Adipocyte (in vitro differentiated cells): ENCODE data around the gene TNN.

Source experiments
- DNase-seq: peaks from one replicate; pipeline ENCODE4 v3.0.0-alpha.2; 2015; ENCODE audit warnings: low read depth
- H3K27me3 ChIP-seq: replicated peaks from 2 replicates; pipeline ENCODE4 v1.7.0; 2013; ENCODE audit warnings: mild to moderate bottlenecking, low read length, moderate library complexity; ENCODE audit not compliant: control insufficient read depth, insufficient read depth
- H3K36me3 ChIP-seq: 2 replicates; pipeline ENCODE4 v1.7.0; 2013; ENCODE audit warnings: low read length, mild to moderate bottlenecking, moderate library complexity; ENCODE audit not compliant: control insufficient read depth, insufficient read depth, severe bottlenecking
- H3K4me1 ChIP-seq: 2 replicates; pipeline ENCODE4 v1.7.0; 2013; ENCODE audit warnings: mild to moderate bottlenecking, low read length, moderate library complexity; ENCODE audit not compliant: control insufficient read depth, insufficient read depth
- H3K4me3 ChIP-seq: 2 replicates; pipeline ENCODE4 v1.7.0; 2013; ENCODE audit warnings: mild to moderate bottlenecking, low read length, moderate library complexity
- H3K9ac ChIP-seq: 2 replicates; pipeline ENCODE4 v1.7.0; 2013; ENCODE audit warnings: mild to moderate bottlenecking, low read length, moderate library complexity
- H3K9me3 ChIP-seq: 2 replicates; pipeline ENCODE4 v1.7.0; 2013; ENCODE audit warnings: mild to moderate bottlenecking, low read length, moderate library complexity; ENCODE audit not compliant: control insufficient read depth

Gene TNN

GRCh38 chr1:175148068-175148467 lies 80.4 kb downstream of the TNN start:
- Histone ChIP-seq H3K9ac (no peak overlapping the region), H3K36me3 (no peaks in the 10 kb centered on the region), H3K4me1 (peaks cover 10% of the 10 kb centered on the region), H3K27me3 (peaks cover 12% of the 10 kb centered on the region), H3K4me3 (no peak overlapping the region), H3K9me3 (no peaks in the 10 kb centered on the region)
- DNase-seq = no peak

- no peak overlapping the region for H3K4me3 ChIP-seq
- no peaks in the 10 kb centered on the region for H3K36me3 ChIP-seq
- H3K4me1 ChIP-seq = peaks cover 15% of the 10 kb centered on the region
- peak; percentile 40 for DNase-seq
- peaks cover 17% of the 10 kb centered on the region for H3K27me3 ChIP-seq
- H3K9me3 ChIP-seq = no peaks in the 10 kb centered on the region
- H3K9ac ChIP-seq = no peak overlapping the region
These were observed 83.1 kb downstream of the TNN start for GRCh38 chr1:175150596-175151319.

- no peak overlapping the region for H3K9ac ChIP-seq
- peak; percentile 76 for DNase-seq
- no peaks in the 10 kb centered on the region for H3K9me3 ChIP-seq
- peaks cover 17% of the 10 kb centered on the region for H3K27me3 ChIP-seq
- H3K4me1 ChIP-seq = peaks cover 15% of the 10 kb centered on the region
- no peaks in the 10 kb centered on the region for H3K36me3 ChIP-seq
- H3K4me3 ChIP-seq = no peak overlapping the region
These were observed 84.5 kb downstream of the TNN start for GRCh38 chr1:175152006-175152652.

- peaks cover 3% of the 10 kb centered on the region for H3K36me3 ChIP-seq
- H3K9ac ChIP-seq = no peak overlapping the region
- peaks cover 15% of the 10 kb centered on the region for H3K4me1 ChIP-seq
- no peaks in the 10 kb centered on the region for H3K9me3 ChIP-seq
- peak; percentile 77 for DNase-seq
- no peak overlapping the region for H3K4me3 ChIP-seq
- H3K27me3 ChIP-seq = peaks cover 17% of the 10 kb centered on the region
These were observed 87.2 kb downstream of the TNN start for GRCh38 chr1:175154629-175155472.

- H3K9ac ChIP-seq = no peak overlapping the region
- peaks cover 9% of the 10 kb centered on the region for H3K36me3 ChIP-seq
- no peak for DNase-seq
- no peaks in the 10 kb centered on the region for H3K9me3 ChIP-seq
- H3K27me3 ChIP-seq = peaks cover 17% of the 10 kb centered on the region
- no peak overlapping the region for H3K4me3 ChIP-seq
- H3K4me1 ChIP-seq = peaks cover 9% of the 10 kb centered on the region
These were observed 87.8 kb downstream of the TNN start for GRCh38 chr1:175155473-175155856.

GRCh38 chr1:175155936-175156335 lies 88.3 kb downstream of the TNN start:
- Histone ChIP-seq H3K27me3 (peaks cover 17% of the 10 kb centered on the region), H3K4me3 (no peak overlapping the region), H3K9me3 (no peaks in the 10 kb centered on the region), H3K36me3 (peaks cover 14% of the 10 kb centered on the region), H3K4me1 (peaks cover 5% of the 10 kb centered on the region), H3K9ac (no peak overlapping the region)
- no peak for DNase-seq

GRCh38 chr1:175157200-175157599 lies 89.6 kb downstream of the TNN start:
- Histone ChIP-seq H3K9me3 (no peaks in the 10 kb centered on the region), H3K4me3 (no peak overlapping the region), H3K27me3 (peaks cover 17% of the 10 kb centered on the region), H3K36me3 (peaks cover 15% of the 10 kb centered on the region), H3K9ac (no peak overlapping the region), H3K4me1 (peaks cover 5% of the 10 kb centered on the region)
- DNase-seq = no peak

- DNase-seq = no peak
- H3K27me3 ChIP-seq = peaks cover 10% of the 10 kb centered on the region
- H3K9ac ChIP-seq = no peak overlapping the region
- H3K4me3 ChIP-seq = no peak overlapping the region
- H3K4me1 ChIP-seq = peaks cover 5% of the 10 kb centered on the region
- H3K9me3 ChIP-seq = no peaks in the 10 kb centered on the region
- H3K36me3 ChIP-seq = peaks cover 15% of the 10 kb centered on the region
These were observed 90.5 kb downstream of the TNN start for GRCh38 chr1:175158170-175158591.

GRCh38 chr1:175162955-175163354 lies 95.3 kb downstream of the TNN start:
- no peaks in the 10 kb centered on the region for H3K9me3 ChIP-seq

GRCh38 chr1:175163702-175164101 lies 96.1 kb downstream of the TNN start:
- no peaks in the 10 kb centered on the region for H3K4me1 ChIP-seq
- DNase-seq = no peak
- H3K9me3 ChIP-seq = no peaks in the 10 kb centered on the region
- no peak overlapping the region for H3K4me3 ChIP-seq
- H3K27me3 ChIP-seq = peaks cover 9% of the 10 kb centered on the region
- no peak overlapping the region for H3K9ac ChIP-seq
- H3K36me3 ChIP-seq = peaks cover 21% of the 10 kb centered on the region

More at GRCh38 chr1:175162955-175163354, 95.3 kb downstream of the TNN start:
- Histone ChIP-seq H3K9ac (no peak overlapping the region), H3K4me1 (no peaks in the 10 kb centered on the region), H3K27me3 (peaks cover 9% of the 10 kb centered on the region), H3K4me3 (no peak overlapping the region), H3K36me3 (peaks cover 18% of the 10 kb centered on the region)
- DNase-seq = no peak

GRCh38 chr1:175164751-175165150 lies 97.1 kb downstream of the TNN start:
- H3K36me3 ChIP-seq = peaks cover 20% of the 10 kb centered on the region
- no peaks in the 10 kb centered on the region for H3K4me1 ChIP-seq
- H3K4me3 ChIP-seq = no peak overlapping the region
- H3K27me3 ChIP-seq = peaks cover 9% of the 10 kb centered on the region
- no peak overlapping the region for H3K9ac ChIP-seq
- DNase-seq = no peak
- no peaks in the 10 kb centered on the region for H3K9me3 ChIP-seq
